ENCODE data around the gene POLA1. TPM values are rescaled to one million over a fixed set of nuclear protein-coding genes. Genes with fewer than 3 reads are reported as not detected.
A peak's percentile ranks its signal among the peaks of the same experiment; 100 is the strongest.

POLA1 gene
- total RNA-seq, 1 donor from 2014 or later = 76.5 TPM

DNA sequence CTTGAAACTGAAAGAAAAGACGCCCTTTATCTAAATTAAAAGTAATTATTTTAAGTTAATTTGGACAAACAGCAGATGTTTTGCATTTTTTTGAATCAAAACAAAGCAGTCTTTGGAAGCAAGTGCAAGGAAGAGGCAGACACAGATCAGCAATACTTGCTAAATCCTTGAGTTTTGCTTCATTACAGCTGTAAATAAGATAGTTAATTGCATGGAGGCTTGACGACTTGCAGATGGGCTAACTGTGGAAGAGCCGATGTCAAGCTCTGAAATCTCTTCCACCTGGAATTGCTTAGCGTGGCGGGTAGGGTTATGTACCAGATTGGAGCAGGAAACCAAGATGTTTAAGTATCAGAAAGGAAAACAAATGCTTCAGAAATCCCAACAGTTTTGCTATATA lies 148.8 kb downstream of the POLA1 start:
- TF ChIP-seq, protein P1, sequence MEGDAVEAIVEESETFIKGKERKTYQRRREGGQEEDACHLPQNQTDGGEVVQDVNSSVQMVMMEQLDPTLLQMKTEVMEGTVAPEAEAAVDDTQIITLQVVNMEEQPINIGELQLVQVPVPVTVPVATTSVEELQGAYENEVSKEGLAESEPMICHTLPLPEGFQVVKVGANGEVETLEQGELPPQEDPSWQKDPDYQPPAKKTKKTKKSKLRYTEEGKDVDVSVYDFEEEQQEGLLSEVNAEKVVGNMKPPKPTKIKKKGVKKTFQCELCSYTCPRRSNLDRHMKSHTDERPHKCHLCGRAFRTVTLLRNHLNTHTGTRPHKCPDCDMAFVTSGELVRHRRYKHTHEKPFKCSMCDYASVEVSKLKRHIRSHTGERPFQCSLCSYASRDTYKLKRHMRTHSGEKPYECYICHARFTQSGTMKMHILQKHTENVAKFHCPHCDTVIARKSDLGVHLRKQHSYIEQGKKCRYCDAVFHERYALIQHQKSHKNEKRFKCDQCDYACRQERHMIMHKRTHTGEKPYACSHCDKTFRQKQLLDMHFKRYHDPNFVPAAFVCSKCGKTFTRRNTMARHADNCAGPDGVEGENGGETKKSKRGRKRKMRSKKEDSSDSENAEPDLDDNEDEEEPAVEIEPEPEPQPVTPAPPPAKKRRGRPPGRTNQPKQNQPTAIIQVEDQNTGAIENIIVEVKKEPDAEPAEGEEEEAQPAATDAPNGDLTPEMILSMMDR (conservative IDR thresholded peaks at IDR 0.05) = no peak
- DNase-seq (ENCODE audit: low read depth, low spot score) = no peak
- Mint-ChIP-seq H3K27me3 (ENCODE audit: low read depth) (no peaks in the 10 kb centered on the region), H3K4me1 (peaks cover 14% of the 10 kb centered on the region), H3K4me3 (no peak overlapping the region), H3K36me3 (ENCODE audit: low read depth) (peaks cover 10% of the 10 kb centered on the region), H3K27ac (ENCODE audit: unreplicated experiment) (no peak overlapping the region), H3K9me3 (no peaks in the 10 kb centered on the region)

DNA sequence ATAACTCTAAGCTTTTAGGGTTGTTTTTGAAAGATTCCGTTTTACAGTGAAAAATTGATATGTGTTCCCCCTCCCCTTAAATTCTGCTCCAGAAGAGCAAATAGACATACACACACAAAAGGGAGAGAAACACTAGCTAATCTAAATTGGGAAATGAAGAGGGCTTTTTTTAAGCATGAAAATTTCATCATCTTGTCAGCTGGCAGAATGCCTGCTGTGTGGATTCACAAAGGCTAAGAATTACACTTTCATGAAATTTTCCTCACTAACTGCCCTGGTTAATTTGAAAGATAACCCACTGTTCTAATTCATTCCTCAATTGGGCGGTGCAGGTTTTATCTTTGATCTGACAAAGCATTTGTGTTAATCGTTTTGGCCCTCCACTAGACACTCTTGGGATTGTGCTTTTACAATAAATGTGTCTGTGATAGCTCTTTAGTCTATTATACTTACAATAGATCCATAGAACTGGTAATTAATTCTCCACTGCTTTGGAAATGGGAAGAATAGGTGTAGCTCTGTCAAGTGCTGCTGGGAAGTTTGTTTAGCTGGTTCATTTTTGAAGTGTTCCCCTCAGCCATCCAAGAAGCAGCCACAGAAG lies 152.9 kb downstream of the POLA1 start:
- H3K27ac Mint-ChIP-seq (ENCODE audit: unreplicated experiment) = peak overlapping the region; percentile 50

DNA sequence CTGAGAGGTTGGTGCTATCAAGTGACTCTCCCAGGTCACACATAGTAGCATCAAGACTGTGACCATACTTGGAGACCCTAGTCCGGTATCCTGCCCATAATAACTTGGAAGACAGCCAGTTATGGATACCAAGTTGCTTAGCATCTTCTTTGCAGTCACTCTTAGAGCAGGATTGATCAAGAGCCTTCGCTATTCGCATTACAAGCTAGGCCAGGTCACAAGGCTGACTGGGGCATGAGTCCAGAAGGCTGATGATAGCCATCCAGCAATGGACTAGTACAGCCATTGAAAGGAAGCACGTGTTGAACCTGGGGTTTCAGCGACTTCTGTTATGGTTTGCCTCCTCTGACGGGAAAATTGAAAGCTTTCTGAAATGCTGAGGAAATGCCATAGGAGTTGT lies 157.6 kb downstream of the POLA1 start:
- H3K27ac Mint-ChIP-seq (ENCODE audit: unreplicated experiment) = peak overlapping the region; percentile 1
- H3K9me3 Mint-ChIP-seq = no peaks in the 10 kb centered on the region
- peaks cover 12% of the 10 kb centered on the region for H3K4me1 Mint-ChIP-seq
- TF ChIP-seq, protein P1 (conservative IDR thresholded peaks at IDR 0.05) = no peak
- H3K36me3 Mint-ChIP-seq (ENCODE audit: low read depth) = peaks cover 23% of the 10 kb centered on the region
- H3K4me3 Mint-ChIP-seq = no peak overlapping the region
- DNase-seq (ENCODE audit: low read depth, low spot score) = no peak
- H3K27me3 Mint-ChIP-seq (ENCODE audit: low read depth) = no peaks in the 10 kb centered on the region

More for the DNA sequence above, 152.9 kb downstream of the POLA1 start:
- H3K4me1 Mint-ChIP-seq = peaks cover 11% of the 10 kb centered on the region
- H3K9me3 Mint-ChIP-seq = no peaks in the 10 kb centered on the region
- no peak for DNase-seq (ENCODE audit: low read depth, low spot score)
- TF ChIP-seq, protein P1 (conservative IDR thresholded peaks at IDR 0.05) = no peak
- no peaks in the 10 kb centered on the region for H3K27me3 Mint-ChIP-seq (ENCODE audit: low read depth)
- peaks cover 20% of the 10 kb centered on the region for H3K36me3 Mint-ChIP-seq (ENCODE audit: low read depth)
- H3K4me3 Mint-ChIP-seq = no peak overlapping the region

DNA sequence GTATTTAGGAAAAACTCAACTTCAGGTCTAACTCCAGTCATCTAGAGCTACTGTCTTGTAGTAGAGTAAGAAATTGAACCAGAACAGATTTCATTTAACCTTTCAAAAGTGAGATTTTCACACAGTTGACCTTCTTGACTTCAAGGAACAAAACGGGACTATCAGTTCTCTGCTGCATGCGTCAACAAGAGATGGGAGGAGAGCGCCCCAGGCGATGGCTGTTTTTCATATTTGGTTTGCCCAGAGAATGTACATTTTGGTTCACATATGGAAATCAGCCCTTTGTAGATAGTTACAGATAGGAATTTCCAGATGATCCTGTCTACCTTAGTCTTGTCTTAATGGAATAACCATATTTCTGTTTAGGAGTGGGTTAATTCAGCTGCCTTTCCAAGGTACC lies 158.1 kb downstream of the POLA1 start:
- Mint-ChIP-seq H3K4me1 (peaks cover 7% of the 10 kb centered on the region), H3K4me3 (no peak overlapping the region), H3K27me3 (ENCODE audit: low read depth) (no peaks in the 10 kb centered on the region), H3K27ac (ENCODE audit: unreplicated experiment) (peak overlapping the region; percentile 1), H3K9me3 (no peaks in the 10 kb centered on the region), H3K36me3 (ENCODE audit: low read depth) (peaks cover 23% of the 10 kb centered on the region)
- no peak for DNase-seq (ENCODE audit: low read depth, low spot score)
- TF ChIP-seq, protein P1 (conservative IDR thresholded peaks at IDR 0.05) = no peak

DNA sequence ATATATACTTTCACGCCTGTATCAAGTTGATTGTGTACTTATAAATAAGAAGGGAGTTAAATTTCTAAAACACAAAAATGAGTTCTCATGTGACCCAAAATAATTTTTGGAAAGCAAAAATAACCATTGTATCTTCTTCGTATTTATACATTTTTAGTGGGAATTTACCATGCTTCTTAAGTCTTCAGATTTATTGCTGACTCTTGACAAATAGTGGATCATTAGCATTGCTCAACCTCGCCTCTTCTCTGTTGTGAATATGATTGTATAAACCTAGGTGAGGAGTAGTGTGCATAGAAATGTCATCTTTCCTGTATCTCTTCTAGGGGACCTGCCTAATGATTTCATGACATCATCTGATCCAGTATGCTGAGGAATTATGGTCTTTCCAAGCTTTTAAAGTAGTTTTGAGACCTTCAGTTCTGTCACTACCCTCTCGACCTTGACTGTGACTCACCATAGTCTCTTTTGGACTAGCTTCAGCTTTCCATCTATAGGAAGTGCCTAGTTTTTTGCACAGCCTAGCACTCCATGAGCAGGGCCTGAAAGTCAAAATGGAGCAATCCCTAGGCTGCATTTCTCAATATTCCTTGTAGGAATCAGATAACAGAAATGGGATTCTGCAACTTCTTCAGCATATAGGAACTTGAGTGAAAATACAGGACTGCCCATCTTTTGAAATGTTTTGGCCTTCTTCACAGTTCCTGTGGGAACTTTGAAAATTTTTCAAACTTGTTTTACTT lies 164.5 kb downstream of the POLA1 start:
- TF ChIP-seq, protein P1 (conservative IDR thresholded peaks at IDR 0.05) = no peak
- no peak overlapping the region for H3K4me3 Mint-ChIP-seq
- peaks cover 19% of the 10 kb centered on the region for H3K36me3 Mint-ChIP-seq (ENCODE audit: low read depth)
- H3K27me3 Mint-ChIP-seq (ENCODE audit: low read depth) = no peaks in the 10 kb centered on the region
- H3K9me3 Mint-ChIP-seq = no peaks in the 10 kb centered on the region
- DNase-seq (ENCODE audit: low read depth, low spot score) = no peak
- peaks cover 5% of the 10 kb centered on the region for H3K4me1 Mint-ChIP-seq
- no peak overlapping the region for H3K27ac Mint-ChIP-seq (ENCODE audit: unreplicated experiment)
